Ovary (tissue), 9 donors: ENCODE data around the gene HNF1B. TPM values are rescaled to one million over a fixed set of nuclear protein-coding genes. Genes with fewer than 3 reads are reported as not detected.
"Not testable (repeated sequence)": the region's sequence is repeated elsewhere in the genome, so short reads cannot be mapped to it uniquely, and the experiment has no call there.

Experiments
- DNase-seq, 5 donors: peaks; one replicate each; pipeline ENCODE4 v3.0.0-alpha.2; 2019 to 2020
- H3K27ac ChIP-seq, 2 donors: fragments of 200-600 bp; one replicate each; pipeline versions ENCODE4 v1.5.1 to v1.8.0; 2019 to 2022
- H3K27me3 ChIP-seq: fragments of 200-600 bp; one replicate; pipeline ENCODE4 v1.8.0; 2022
- H3K36me3 ChIP-seq: fragments of 200-600 bp; sonication (generic); one replicate; pipeline ENCODE4 v1.5.1; 2019
- H3K4me1 ChIP-seq: one replicate; pipeline ENCODE4 v1.8.1; 2013; ENCODE audit warnings: mild to moderate bottlenecking, moderate library complexity; ENCODE audit not compliant: insufficient read depth
- H3K4me3 ChIP-seq: fragments of 200-600 bp; sonication (generic); one replicate; pipeline ENCODE4 v1.5.1; 2017
- H3K9me3 ChIP-seq, 2 donors: fragments of 200-600 bp in 1 of 2; sonication (generic) in 1 of 2; one replicate each; pipeline versions ENCODE4 v1.5.1 to v1.8.1; 2013 to 2019; ENCODE audit warnings: mild to moderate bottlenecking in 1 of 2, moderate library complexity in 1 of 2
- CTCF ChIP-seq, 3 donors: fragments of 450-650 bp in 2 of 3; fragments of 200-600 bp in 1 of 3; IDR thresholded peaks; one replicate each; pipeline versions ENCODE4 v1.5.1 to v1.8.0; 2016 to 2022; ENCODE audit warnings: antibody characterized with exemption in 3 of 3, mild to moderate bottlenecking in 1 of 3
- EP300 ChIP-seq: sonication (generic); formaldehyde crosslinking; IDR thresholded peaks from one replicate; pipeline ENCODE4 v1.6.1; 2017; ENCODE audit warnings: antibody characterized with exemption
- POLR2A ChIP-seq: fragments of 450-650 bp; IDR thresholded peaks from one replicate; pipeline ENCODE4 v1.6.1; 2017; ENCODE audit warnings: antibody characterized with exemption, mild to moderate bottlenecking, moderate library complexity
- WGBS, 3 donors: extraction: QIAGEN DNeasy Blood & Tissue Kit in 1 of 3; methylation state at CpG; one replicate each; pipeline versions ENCODE4 v1.1.5 to v1.1.7; 2013 to 2017; 5-methylcytosine and 5-hydroxymethylcytosine counted together
- intact Hi-C, 4 donors: fragments of 100-400 bp; cut with DNase I; formaldehyde crosslinking; loops; one replicate each; pipeline versions ENCODE4 v1.11.0 to v1.15.1; 2022 to 2023
- polyA plus RNA-seq, 2 donors: library from polyadenylated mRNA; stranded (reverse); fragments of 200-250 nt in 1 of 2; fragments of 350-450 nt in 1 of 2; fragmentation: Illumina TruSeq in 1 of 2; extraction: RNeasy Lipid Tissue Mini Kit (QIAGEN cat#74804) in 1 of 2; gene quantifications; one replicate each; pipeline ENCODE4 v1.2.3, GENCODE V29; 2013 to 2014
- total RNA-seq, 7 donors: library from RNA; depleted of rRNA in 2 of 7; stranded (reverse); fragments of >200 nt in 2 of 7; fragmentation: NEBNext Ultra II Directional in 3 of 7; extraction: Animal tissue kit (Norgen Biotek cat#: 25700) in 3 of 7; gene quantifications; one replicate each; pipeline versions ENCODE4 v1.1.0 to v1.2.4, GENCODE V29; 2016 to 2023
- donor health status: DM: no; HTN: no; CAD: no; lungs with moderate emphysema.
- donor health status: DM: no; HTN: no; CAD: no.
- donor health status: Bipolar disorder and iron deficiency.
- donor health status: DM: yes; HTN: yes; CAD: no.
- donor health status: DM: no; HTN: no; CAD: no.
- donor health status: DM: yes; HTN: yes; CAD: no.

The HNF1B gene
- total and polyA plus RNA-seq, 9 donors = 0.05 to 9.5 (median 0.75) TPM; not detected in 3

- no peaks in the 10 kb centered on the region for H3K9me3 ChIP-seq
- no peaks in the 10 kb centered on the region for H3K27me3 ChIP-seq
- H3K4me1 ChIP-seq = no peaks in the 10 kb centered on the region
- H3K36me3 ChIP-seq = no peaks in the 10 kb centered on the region
- H3K4me3 ChIP-seq = no peak overlapping the region
- no peak overlapping the region for H3K27ac ChIP-seq
- intact Hi-C loops = no loop called here
- 54 to 57% (median 56%) methylated on average over 7 of the region's 7 CpGs for WGBS, 3 donors
- DNase-seq = no peak
- TF ChIP-seq CTCF (IDR thresholded peaks at IDR 0.05) (no peak), EP300 (no peak), POLR2A (no peak)
These were observed 55.5 kb downstream of the HNF1B start for GRCh38 chr17:37689317-37689716.

DNA sequence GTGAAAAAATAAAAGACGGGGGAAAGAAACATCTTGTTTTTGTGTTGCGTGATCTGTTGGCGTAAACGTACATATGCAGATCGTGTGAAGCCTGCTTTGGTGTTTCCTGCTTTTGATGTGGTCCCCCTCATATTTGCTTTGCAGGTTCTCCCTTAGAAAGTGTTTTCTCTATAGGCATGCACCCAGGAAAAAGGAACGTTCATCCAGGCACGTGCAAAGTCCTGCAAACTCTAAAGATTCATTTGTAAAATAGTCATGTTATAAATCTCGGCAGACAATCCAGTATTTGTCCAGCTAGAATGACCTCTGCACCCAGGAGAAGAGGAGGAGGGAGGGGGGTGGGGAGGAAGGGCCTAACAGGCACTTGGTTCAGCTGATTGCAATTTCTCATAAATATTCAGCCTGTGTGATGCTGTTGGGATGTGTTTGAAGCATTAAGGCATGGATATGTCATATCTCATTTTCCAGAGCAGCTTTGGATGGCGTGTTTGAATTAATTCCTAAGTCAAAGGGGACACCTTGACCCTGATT is 61.3 kb downstream of the HNF1B start:
- Histone ChIP-seq H3K36me3 (no peaks in the 10 kb centered on the region), H3K27ac (no peak overlapping the region), H3K4me1 (no peaks in the 10 kb centered on the region), H3K4me3 (no peak overlapping the region), H3K9me3 (no peaks in the 10 kb centered on the region), H3K27me3 (no peaks in the 10 kb centered on the region)
- no peak for TF ChIP-seq CTCF (IDR thresholded peaks at IDR 0.05)
- TF ChIP-seq POLR2A = no peak
- TF ChIP-seq EP300 = no peak
- no peak for DNase-seq
- intact Hi-C loops = no loop called here
- 42 to 44% (median 42%) methylated on average over 9 of the region's 9 CpGs for WGBS, 3 donors

DNA sequence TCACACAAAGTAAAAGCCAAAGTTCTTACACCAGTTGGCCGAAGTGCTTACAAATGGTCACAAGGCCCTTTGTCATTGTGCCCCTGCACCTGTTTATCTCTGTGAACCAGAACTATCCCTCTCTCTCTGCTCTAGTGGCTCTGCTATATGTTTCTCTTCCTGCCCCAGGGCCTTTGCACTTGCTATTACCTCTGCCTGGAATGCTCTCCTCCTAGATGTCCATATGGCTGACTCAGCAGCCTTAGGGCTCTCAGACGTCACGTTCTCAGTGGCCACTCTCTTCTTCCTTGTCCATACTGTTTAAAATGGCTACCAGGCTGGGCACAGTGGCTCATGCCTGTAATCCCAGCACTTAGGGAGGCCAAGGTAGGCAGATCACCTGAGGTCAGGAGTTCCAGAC is 62.9 kb downstream of the HNF1B start:
- Histone ChIP-seq H3K36me3 (no peaks in the 10 kb centered on the region), H3K4me3 (no peak overlapping the region), H3K9me3 (no peaks in the 10 kb centered on the region), H3K27me3 (no peaks in the 10 kb centered on the region), H3K4me1 (no peaks in the 10 kb centered on the region), H3K27ac (no peak overlapping the region)
- no peak for DNase-seq
- TF ChIP-seq POLR2A (no peak), EP300 (no peak), CTCF (IDR thresholded peaks at IDR 0.05) (no peak)
- 81 to 89% (median 86%) methylated on average over 3 of the region's 3 CpGs for WGBS, 3 donors
- intact Hi-C loops = no loop called here

GRCh38 chr17:37679995-37680394 is 64.9 kb downstream of the HNF1B start:
- H3K4me3 ChIP-seq, H3K9me3 ChIP-seq, intact Hi-C loops, H3K27ac ChIP-seq, H3K27me3 ChIP-seq, H3K4me1 ChIP-seq, DNase-seq, H3K36me3 ChIP-seq: not testable (repeated sequence)
- WGBS, 3 donors = 78 to 92% (median 90%) methylated on average over 1 to 2 of the region's 2 CpGs

GRCh38 chr17:37678036-37678435 is 66.8 kb downstream of the HNF1B start:
- WGBS, 3 donors = 83 to 85% (median 85%) methylated on average over 1 of the region's 1 CpG
- Histone ChIP-seq H3K27me3 (no peaks in the 10 kb centered on the region), H3K4me1 (no peaks in the 10 kb centered on the region), H3K4me3 (no peak overlapping the region), H3K27ac (no peak overlapping the region), H3K36me3 (no peaks in the 10 kb centered on the region), H3K9me3 (no peaks in the 10 kb centered on the region)
- TF ChIP-seq CTCF (IDR thresholded peaks at IDR 0.05) (no peak), POLR2A (no peak), EP300 (no peak)
- intact Hi-C loops = no loop called here
- no peak for DNase-seq
